ENCODE results near the gene CAMP. TPM values are rescaled to one million over a fixed set of nuclear protein-coding genes. Genes with fewer than 3 reads are reported as not detected.

Gene CAMP, protein sequence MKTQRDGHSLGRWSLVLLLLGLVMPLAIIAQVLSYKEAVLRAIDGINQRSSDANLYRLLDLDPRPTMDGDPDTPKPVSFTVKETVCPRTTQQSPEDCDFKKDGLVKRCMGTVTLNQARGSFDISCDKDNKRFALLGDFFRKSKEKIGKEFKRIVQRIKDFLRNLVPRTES
- total RNA-seq = under 1 TPM in 1 of 4 donors, not detected in 3; 0.63 TPM

GRCh38 chr3:48222616-48223513 lies at the start of gene CAMP:
Gene CAMP (plus strand): TSS chr3:48223495. CDS start chr3:48223512, 17 bp downstream.
- Histone ChIP-seq H3K4me1 (no peaks in the 10 kb centered on the region), H3K4me3 (no peak within 1 kb of the TSS), H3K36me3 (no peaks in the 10 kb centered on the region), H3K9me3 (no peaks in the 10 kb centered on the region), H3K27me3 (no peaks in the 10 kb centered on the region), H3K27ac (no peak within 1 kb of the TSS)
- TF ChIP-seq CTCF (IDR thresholded peaks at IDR 0.05) (no peak), EP300 (IDR thresholded peaks at IDR 0.05) (peak in 1 of 2 donors; percentile 41)
- 86 to 88% methylated on average over 11 of the region's 11 CpGs for WGBS, 2 donors
- peak; percentile 32 to 35 for DNase-seq (ENCODE audit: low spot score in 2 of 2)

DNA sequence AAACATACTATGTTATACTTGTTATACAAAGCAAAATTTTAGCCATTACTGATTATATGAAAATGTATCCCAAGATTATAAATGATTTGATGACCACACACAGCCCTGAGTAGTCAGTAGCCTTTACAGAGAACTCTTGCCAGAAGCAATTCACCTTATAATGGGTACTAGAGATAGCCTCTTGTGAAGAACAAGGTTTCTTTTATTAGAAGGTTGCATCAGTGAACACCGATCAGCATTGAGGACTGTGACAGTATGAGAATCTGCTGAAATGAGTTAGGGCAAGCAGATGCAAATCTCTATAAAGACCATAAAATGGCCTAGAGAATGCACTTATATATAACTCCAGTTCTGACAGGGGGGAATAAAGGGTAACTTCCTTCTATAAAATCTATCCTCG lies 45.2 kb upstream of the CAMP start:
- DNase-seq (ENCODE audit: low spot score in 2 of 2) = no peak
- no peak overlapping the region for H3K27ac ChIP-seq
- no peaks in the 10 kb centered on the region for H3K27me3 ChIP-seq
- TF ChIP-seq CTCF (IDR thresholded peaks at IDR 0.05) (no peak), EP300 (IDR thresholded peaks at IDR 0.05) (no peak), POLR2A (IDR thresholded peaks at IDR 0.05) (no peak)
- H3K9me3 ChIP-seq = no peaks in the 10 kb centered on the region
- H3K4me1 ChIP-seq = no peaks in the 10 kb centered on the region
- peaks cover 0 to 6% (median 2%) of the 10 kb centered on the region in 3 donors for H3K36me3 ChIP-seq
- H3K4me3 ChIP-seq = no peak overlapping the region
- WGBS, 2 donors = 68 to 85% methylated on average over 2 of the region's 2 CpGs

GRCh38 chr3:48180021-48180420 lies 43.3 kb upstream of the CAMP start:
- no peaks in the 10 kb centered on the region for H3K9me3 ChIP-seq
- H3K4me1 ChIP-seq = no peaks in the 10 kb centered on the region
- WGBS, 2 donors = 93 to 94% methylated on average over 5 of the region's 5 CpGs
- no peaks in the 10 kb centered on the region for H3K27me3 ChIP-seq
- H3K36me3 ChIP-seq = peaks cover 0 to 3% (median 0%) of the 10 kb centered on the region in 3 donors
- no peak overlapping the region for H3K27ac ChIP-seq
- no peak for DNase-seq (ENCODE audit: low spot score in 2 of 2)
- H3K4me3 ChIP-seq = no peak overlapping the region
- TF ChIP-seq CTCF (IDR thresholded peaks at IDR 0.05) (no peak), POLR2A (IDR thresholded peaks at IDR 0.05) (no peak)

GRCh38 chr3:48180531-48181253 lies 42.6 kb upstream of the CAMP start:
- Histone ChIP-seq H3K27me3 (no peaks in the 10 kb centered on the region), H3K36me3 (peaks cover 0 to 3% (median 0%) of the 10 kb centered on the region in 3 donors), H3K27ac (no peak overlapping the region), H3K9me3 (no peaks in the 10 kb centered on the region), H3K4me3 (no peak overlapping the region), H3K4me1 (no peaks in the 10 kb centered on the region)
- no peak for DNase-seq (ENCODE audit: low spot score in 2 of 2)
- 86 to 89% methylated on average over 5 of the region's 5 CpGs for WGBS, 2 donors
- TF ChIP-seq EP300 (IDR thresholded peaks at IDR 0.05) = no peak
- TF ChIP-seq POLR2A (IDR thresholded peaks at IDR 0.05) = no peak
- no peak for TF ChIP-seq CTCF (IDR thresholded peaks at IDR 0.05)
